K562 (cell line): ENCODE measurements around the gene LONRF3. TPM values are rescaled to one million over a fixed set of nuclear protein-coding genes. Genes with fewer than 3 reads are reported as not detected.

Source experiments
- ATAC-seq: fragments of 200-7000 bp; cut with Tn5 transposase; 3 replicates; pipeline ENCODE4 v1.9.1; 2020; ENCODE audit warnings: moderate library complexity
- BruUV-seq: library from RNA; stranded (reverse); fragments of 400-500 nt; replicated peaks from 2 replicates; lab custom pipeline; 2021; lab: Mats Ljungman, UMichigan
- CTCF ChIA-PET: fragments of 300-600 bp; formaldehyde crosslinking; extraction: SDS; loops from one replicate; lab custom pipeline; 2021; ENCODE audit warnings: low intra/inter-chr PET ratio; lab: Yijun Ruan, JAX
- POLR2A ChIA-PET: fragments of 300-600, 350-650 bp; sonication (Branson Sonifier 250); formaldehyde crosslinking; extraction: SDS; loops from one replicate; lab custom pipeline; 2021; ENCODE audit warnings: antibody characterized with exemption, inconsistent platforms; lab: Yijun Ruan, JAX
- DNase-seq, 4 experiments: peaks; one replicate each; pipeline versions ENCODE4 v3.0.0 to v3.0.0-alpha.2; 2011 to 2018; ENCODE audit warnings: low spot score in 3 of 4, mixed read lengths in 3 of 4; ENCODE audit errors: extremely low read depth in 1 of 4
- FAIRE-seq: peaks from 2 replicates; lab custom pipeline; 2011; peaks lifted over from hg19 to GRCh38; lab: Jason Lieb, UNC
- H2AFZ ChIP-seq: 2 replicates; pipeline ENCODE4 v1.6.0; 2011; ENCODE audit warnings: low read depth, low read length, control low read depth, inconsistent platforms
- H3K27ac ChIP-seq: fragments of 200-600 bp; 3 replicates; pipeline ENCODE4 v1.8.0; 2011; ENCODE audit warnings: low read depth, mild to moderate bottlenecking, control low read depth, inconsistent platforms, low read length, moderate library complexity, mixed read lengths; ENCODE audit errors: extremely low read depth
- H3K27me3 ChIP-seq, 2 experiments: fragments of 300-600 bp in 1 of 2; 2 replicates in 1 of 2; 3 replicates in 1 of 2; pipeline versions ENCODE4 v1.6.0 to v1.8.0; 2011; ENCODE audit warnings: inconsistent platforms in 2 of 2, low read length in 2 of 2, mild to moderate bottlenecking in 1 of 2, mixed read lengths in 1 of 2, moderate library complexity in 1 of 2; ENCODE audit not compliant: control insufficient read depth in 2 of 2, insufficient read depth in 2 of 2
- H3K36me3 ChIP-seq: fragments of 300-600 bp; 3 replicates; pipeline ENCODE4 v1.8.0; 2011; ENCODE audit warnings: mild to moderate bottlenecking, low read length, inconsistent platforms; ENCODE audit not compliant: control insufficient read depth, insufficient read depth
- H3K4me1 ChIP-seq, 2 experiments: fragments of 200-600 bp in 1 of 2; replicated peaks in 1 of 2; 2 replicates in 1 of 2; 3 replicates in 1 of 2; pipeline versions ENCODE4 v1.5.1 to v1.8.0; 2011; ENCODE audit warnings: inconsistent platforms in 2 of 2, low read length in 2 of 2, mild to moderate bottlenecking in 1 of 2, mixed read lengths in 1 of 2, moderate library complexity in 1 of 2; ENCODE audit not compliant: control insufficient read depth in 2 of 2, insufficient read depth in 2 of 2
- H3K4me2 ChIP-seq: 2 replicates; pipeline ENCODE4 v1.6.1; 2011; ENCODE audit warnings: low read length, control low read depth, inconsistent platforms, mixed read lengths; ENCODE audit not compliant: insufficient read depth
- H3K4me3 ChIP-seq: fragments of 200-600 bp; sonication (generic), shearing (Covaris generic); 2 replicates; pipeline ENCODE4 v1.5.1; 2016; ENCODE audit warnings: control low read depth, inconsistent platforms
- H3K79me2 ChIP-seq: fragments of 200-600 bp; 3 replicates; pipeline ENCODE4 v1.8.0; 2011; ENCODE audit warnings: low read length, inconsistent platforms; ENCODE audit not compliant: control insufficient read depth, insufficient read depth
- H3K9ac ChIP-seq, 2 experiments: 2 replicates each; pipeline versions ENCODE4 v1.6.0 to v1.6.1; 2011; ENCODE audit warnings: low read depth in 2 of 2, low read length in 2 of 2, control low read depth in 1 of 2, inconsistent platforms in 1 of 2, mild to moderate bottlenecking in 1 of 2, mixed read lengths in 1 of 2; ENCODE audit not compliant: insufficient read depth in 1 of 2
- H3K9me1 ChIP-seq: one replicate; pipeline ENCODE4 v1.6.0; 2011; ENCODE audit warnings: inconsistent platforms, mild to moderate bottlenecking, low read length, moderate library complexity; ENCODE audit not compliant: control insufficient read depth, insufficient read depth
- H3K9me3 ChIP-seq: replicated peaks from 2 replicates; pipeline ENCODE4 v1.5.1; 2011; ENCODE audit warnings: low read depth, low read length, inconsistent platforms; ENCODE audit not compliant: control insufficient read depth, insufficient read depth
- H4K20me1 ChIP-seq: replicated peaks from 2 replicates; pipeline ENCODE4 v1.6.1; 2011; ENCODE audit warnings: low read length, inconsistent platforms, mixed read lengths; ENCODE audit not compliant: control insufficient read depth, insufficient read depth
- CBX2 ChIP-seq: fragments of 200-600 bp; sonication (generic); IDR thresholded peaks from one replicate; pipeline ENCODE4 v1.6.1; 2012; ENCODE audit warnings: mild to moderate bottlenecking, low read length, inconsistent platforms; ENCODE audit not compliant: insufficient read depth, poor library complexity, severe bottlenecking
- CEBPG ChIP-seq, 3 experiments: fragments of 200-800 bp in 1 of 3; sonication (Bioruptor generic) in 1 of 3; sonication (generic) in 1 of 3; formaldehyde crosslinking in 1 of 3; IDR thresholded peaks in 2 of 3; conservative IDR thresholded peaks in 1 of 3; 2 replicates each; pipeline versions ENCODE4 v1.6.1 to v1.8.0; 2016 to 2022; ENCODE audit warnings: missing compliant biosample characterization in 2 of 3, missing genetic modification characterization in 2 of 3, mild to moderate bottlenecking in 1 of 3, missing genetic modification reagents in 1 of 3
- CTBP1 ChIP-seq: fragments of 450-650 bp; IDR thresholded peaks from 2 replicates; pipeline ENCODE4 v1.6.1; 2016; ENCODE audit warnings: borderline replicate concordance
- CTCF ChIP-seq, 3 experiments: IDR thresholded peaks in 2 of 3; conservative IDR thresholded peaks in 1 of 3; 2 replicates each; pipeline ENCODE4 v1.5.1; 2011 to 2012; ENCODE audit warnings: low read length in 3 of 3, mild to moderate bottlenecking in 3 of 3, control low read depth in 2 of 3, improper control_type of control experiment in 1 of 3, inconsistent platforms in 1 of 3, low read depth in 1 of 3, mixed read lengths in 1 of 3, moderate library complexity in 1 of 3; ENCODE audit not compliant: insufficient read depth in 2 of 3
- MCM5 ChIP-seq: fragments of 450-650 bp; IDR thresholded peaks from 2 replicates; pipeline ENCODE4 v1.6.1; 2016; ENCODE audit warnings: low read depth
- RBM14 ChIP-seq: fragments of 200-400 bp; formaldehyde crosslinking; IDR thresholded peaks from 2 replicates; pipeline ENCODE4 v1.6.1; 2018; ENCODE audit warnings: low read depth, mild to moderate bottlenecking, low read length, moderate library complexity, borderline replicate concordance; ENCODE audit not compliant: insufficient read depth
- RBM17 ChIP-seq: fragments of 200-400 bp; formaldehyde crosslinking; IDR thresholded peaks from 2 replicates; pipeline ENCODE4 v1.6.1; 2017; ENCODE audit warnings: low read depth, mild to moderate bottlenecking, low read length, borderline replicate concordance
- SMC3 ChIP-seq: conservative IDR thresholded peaks from 2 replicates; pipeline ENCODE4 v1.6.1; 2011; ENCODE audit warnings: low read depth, low read length, improper control_type of control experiment; ENCODE audit not compliant: insufficient read depth
- TFAP4 ChIP-seq: sonication (generic); formaldehyde crosslinking; IDR thresholded peaks from 2 replicates; pipeline ENCODE4 v1.8.0; 2022; ENCODE audit warnings: missing genetic modification reagents, mild to moderate bottlenecking, moderate library complexity, borderline replicate concordance
- THRB ChIP-seq: fragments of 450-650 bp; formaldehyde crosslinking; conservative IDR thresholded peaks from 2 replicates; pipeline ENCODE4 v1.4.0; 2022; ENCODE audit warnings: mild to moderate bottlenecking, missing genetic modification characterization
- USF1 ChIP-seq: sonication (generic); formaldehyde crosslinking; IDR thresholded peaks from 2 replicates; pipeline ENCODE4 v1.9.0; 2022; ENCODE audit warnings: mild to moderate bottlenecking, missing genetic modification reagents
- ZNF134 ChIP-seq: fragments of 250-450 bp; sonication (Bioruptor Pico); conservative IDR thresholded peaks from 2 replicates; pipeline ENCODE4 v1.4.0; 2020
- ZNF143 ChIP-seq: sonication (generic); formaldehyde crosslinking; IDR thresholded peaks from 2 replicates; pipeline ENCODE4 v1.9.0; 2022; ENCODE audit warnings: mild to moderate bottlenecking, missing genetic modification reagents
- ZNF76 ChIP-seq: fragments of 250-450 bp; sonication (Bioruptor Pico); IDR thresholded peaks from 2 replicates; pipeline ENCODE4 v1.4.0; 2020; ENCODE audit warnings: mild to moderate bottlenecking, moderate library complexity, borderline replicate concordance
- WGBS: fragments of 100-300 bp; shearing (Covaris generic); methylation state at CpG from one replicate; pipeline ENCODE4 v1.1.6; 2016; ENCODE audit warnings: low coverage, mixed read lengths; ENCODE audit not compliant: insufficient coverage; ENCODE audit errors: missing lambda C conversion rate; 5-methylcytosine and 5-hydroxymethylcytosine counted together
- in situ Hi-C: fragments of 300-500 bp; cut with MboI; formaldehyde crosslinking; loops from 4 replicates; pipeline ENCODE4 v1.15.0; 2018; ENCODE audit warnings: inconsistent platforms, mixed read lengths
- intact Hi-C: fragments of 100-400 bp; cut with micrococcal nuclease; formaldehyde crosslinking; loops from 2 replicates; pipeline ENCODE4 v1.14.2; 2022
- polyA plus RNA-seq, 8 experiments: library from polyadenylated mRNA; depleted of rRNA in 4 of 8; stranded (reverse) in 5 of 8; unstranded in 3 of 8; fragments of >200 nt; fragmentation: Nextera tagmentation in 2 of 8; fragmentation: Illumina TruSeq in 1 of 8; extraction: Ambion mirVana in 2 of 8; extraction: Trizol in 1 of 8; gene quantifications; 2 replicates each; pipeline versions ENCODE4 v1.2.1 to v1.2.3, GENCODE V29; 2011 to 2014; ENCODE audit warnings: inconsistent platforms in 1 of 8, missing spikeins in 1 of 8
- total RNA-seq, 7 experiments: library from RNA; depleted of rRNA in 6 of 7; stranded (reverse); fragments of >200 nt in 6 of 7; fragmentation: Illumina TruSeq in 2 of 7; extraction: Trizol in 2 of 7; gene quantifications; 2 replicates each; pipeline versions ENCODE4 v1.2.1 to v1.2.3, GENCODE V29; 2011 to 2021; ENCODE audit warnings: low replicate concordance in 1 of 7

LONRF3 gene
- total and polyA plus RNA-seq, 9 of the 15 experiments (the other 6 are each of a cell fraction or from before 2014, with no cell fraction given) = 1.3 to 22.0 (median 8.7) TPM

GRCh38 chrX:119008110-119008744 is 33.8 kb downstream of the LONRF3 start (continued):
- TF ChIP-seq CTCF (IDR thresholded peaks at IDR 0.05 in 2 of 3, conservative IDR thresholded peaks at IDR 0.05 in 1 of 3; ENCODE audit: insufficient read depth in 2 of 3, low read depth in 1 of 3, low read length in 3 of 3) (peak; percentile 50 to 62 (median 62)), SMC3 (0 out of 2 replicates have a peak, but pooled peaks have one; percentile 15), THRB (no peak), CTBP1 (no peak)

GRCh38 chrX:119009071-119009470 is 34.7 kb downstream of the LONRF3 start:
- FAIRE-seq (no peak), DNase-seq (no peak), ATAC-seq (no peak)
- H3K9me3 ChIP-seq = no peaks in the 10 kb centered on the region
- intact Hi-C loops = loop anchor here (5.0 kb wide), 1 partner anchor 58 kb away; no protein-coding TSS in a partner anchor
- no peaks in the 10 kb centered on the region for H3K79me2 ChIP-seq
- no peak overlapping the region for H3K4me3 ChIP-seq
- H3K9ac ChIP-seq = no peak overlapping the region
- ChIA-PET POLR2A (no interaction called here), CTCF (interaction anchor here (0.6 kb wide), 1 partner anchor 161 kb away, joined by 5 read pairs; no protein-coding TSS in a partner anchor)
- H3K9me1 ChIP-seq = no peaks in the 10 kb centered on the region
- peaks cover 50% of the 10 kb centered on the region; the same call in 2 of the 3 replicates for H3K36me3 ChIP-seq
- no peak overlapping the region for H2AFZ ChIP-seq
- H3K4me1 ChIP-seq = no peaks in the 10 kb centered on the region; a peak in 1 of 5 replicates
- in situ Hi-C loops = no loop called here
- 38% methylated on average over 4 of the region's 4 CpGs for WGBS
- H4K20me1 ChIP-seq = no peaks in the 10 kb centered on the region
- no peak overlapping the region for H3K4me2 ChIP-seq
- no peak overlapping the region for H3K27ac ChIP-seq
- no TSS peak for BruUV-seq
- TF ChIP-seq ZNF143 (CRISPR knock-in tag) = no peak
- no peak for TF ChIP-seq TFAP4 (CRISPR knock-in tag)
- TF ChIP-seq ZNF134 (CRISPR knock-in tag) = no peak
- no peak for TF ChIP-seq ZNF76
- no peak for TF ChIP-seq USF1 (CRISPR knock-in tag)
- no peak for TF ChIP-seq CEBPG (CRISPR knock-in tag; IDR thresholded peaks at IDR 0.05)
- TF ChIP-seq CEBPG (tag; conservative IDR thresholded peaks at IDR 0.05 in 1 of 2, IDR thresholded peaks at IDR 0.05 in 1 of 2) = no peak
- no peak for TF ChIP-seq MCM5
- TF ChIP-seq RBM17 = no peak
- TF ChIP-seq CBX2 = no peak
- TF ChIP-seq RBM14 = no peak
- H3K27me3 ChIP-seq = no peaks in the 10 kb centered on the region
